HEK293 (cell line): ENCODE data around the gene PBX2.
A peak's percentile ranks its signal among the peaks of the same experiment; 100 is the strongest.

ENCODE experiments used
- EGR2 ChIP-seq: fragments of 450-650 bp; formaldehyde crosslinking; IDR thresholded peaks from 2 replicates; pipeline ENCODE4 v1.5.1; 2016; ENCODE audit warnings: low read depth, missing biosample characterization, missing genetic modification characterization
- GLIS1 ChIP-seq: fragments of 450-650 bp; formaldehyde crosslinking; IDR thresholded peaks from 2 replicates; pipeline ENCODE4 v1.5.1; 2016; ENCODE audit warnings: missing biosample characterization, missing genetic modification characterization
- KLF7 ChIP-seq: fragments of 450-650 bp; formaldehyde crosslinking; IDR thresholded peaks from 2 replicates; pipeline ENCODE4 v1.5.1; 2016; ENCODE audit warnings: missing biosample characterization, missing genetic modification characterization, borderline replicate concordance
- MEIS1 ChIP-seq: sonication (generic); formaldehyde crosslinking; IDR thresholded peaks from 2 replicates; pipeline ENCODE4 v1.8.1; 2022; ENCODE audit warnings: missing genetic modification reagents, mild to moderate bottlenecking, borderline replicate concordance
- MYNN ChIP-seq: fragments of 450-650 bp; formaldehyde crosslinking; IDR thresholded peaks from 2 replicates; pipeline ENCODE4 v1.5.1; 2016; ENCODE audit warnings: missing biosample characterization, missing genetic modification characterization, borderline replicate concordance
- OVOL3 ChIP-seq: fragments of 450-650 bp; formaldehyde crosslinking; IDR thresholded peaks from 2 replicates; pipeline ENCODE4 v1.5.1; 2016; ENCODE audit warnings: missing biosample characterization, missing genetic modification characterization
- PATZ1 ChIP-seq: fragments of 450-650 bp; formaldehyde crosslinking; IDR thresholded peaks from 2 replicates; pipeline ENCODE4 v1.5.1; 2016; ENCODE audit warnings: missing biosample characterization, missing genetic modification characterization
- PRDM10 ChIP-seq: fragments of 450-650 bp; formaldehyde crosslinking; IDR thresholded peaks from 2 replicates; pipeline ENCODE4 v1.5.1; 2016; ENCODE audit warnings: missing biosample characterization, missing genetic modification characterization
- PRDM2 ChIP-seq: fragments of 450-650 bp; formaldehyde crosslinking; IDR thresholded peaks from 2 replicates; pipeline ENCODE4 v1.5.1; 2016; ENCODE audit warnings: missing biosample characterization, missing genetic modification characterization, borderline replicate concordance
- SALL2 ChIP-seq: fragments of 450-650 bp; formaldehyde crosslinking; IDR thresholded peaks from 2 replicates; pipeline ENCODE4 v1.5.0; 2017; ENCODE audit warnings: missing biosample characterization, mild to moderate bottlenecking, missing genetic modification characterization, borderline replicate concordance
- SCRT1 ChIP-seq: fragments of 450-650 bp; formaldehyde crosslinking; IDR thresholded peaks from 2 replicates; pipeline ENCODE4 v1.5.1; 2016; ENCODE audit warnings: missing biosample characterization, missing genetic modification characterization, borderline replicate concordance
- ZBTB10 ChIP-seq: fragments of 450-650 bp; formaldehyde crosslinking; IDR thresholded peaks from 2 replicates; pipeline ENCODE4 v1.5.1; 2016; ENCODE audit warnings: missing biosample characterization, missing genetic modification characterization
- ZNF140 ChIP-seq: fragments of 450-650 bp; formaldehyde crosslinking; IDR thresholded peaks from 2 replicates; pipeline ENCODE4 v1.5.1; 2016; ENCODE audit warnings: missing biosample characterization, missing genetic modification characterization
- ZNF169 ChIP-seq: fragments of 450-650 bp; formaldehyde crosslinking; IDR thresholded peaks from 2 replicates; pipeline ENCODE4 v1.5.1; 2016; ENCODE audit warnings: missing biosample characterization, missing genetic modification characterization
- ZNF18 ChIP-seq: fragments of 450-650 bp; formaldehyde crosslinking; IDR thresholded peaks from 2 replicates; pipeline ENCODE4 v1.5.1; 2016; ENCODE audit warnings: missing biosample characterization, missing genetic modification characterization
- ZNF214 ChIP-seq: fragments of 450-650 bp; formaldehyde crosslinking; IDR thresholded peaks from 2 replicates; pipeline ENCODE4 v1.5.1; 2017; ENCODE audit warnings: missing biosample characterization, mild to moderate bottlenecking, missing genetic modification characterization, borderline replicate concordance
- ZNF311 ChIP-seq: fragments of 450-650 bp; formaldehyde crosslinking; IDR thresholded peaks from 2 replicates; pipeline ENCODE4 v1.5.1; 2017; ENCODE audit warnings: missing biosample characterization, missing genetic modification characterization, borderline replicate concordance
- ZNF324 ChIP-seq: fragments of 450-650 bp; formaldehyde crosslinking; IDR thresholded peaks from 2 replicates; pipeline ENCODE4 v1.5.1; 2016; ENCODE audit warnings: missing biosample characterization, missing genetic modification characterization
- ZNF404 ChIP-seq: fragments of 450-650 bp; formaldehyde crosslinking; IDR thresholded peaks from 2 replicates; pipeline ENCODE4 v1.5.1; 2017; ENCODE audit warnings: missing biosample characterization, missing genetic modification characterization
- ZNF488 ChIP-seq: fragments of 450-650 bp; formaldehyde crosslinking; IDR thresholded peaks from 2 replicates; pipeline ENCODE4 v1.5.1; 2016; ENCODE audit warnings: missing biosample characterization, missing genetic modification characterization
- ZNF768 ChIP-seq: fragments of 450-650 bp; formaldehyde crosslinking; IDR thresholded peaks from 2 replicates; pipeline ENCODE4 v1.5.1; 2018; ENCODE audit warnings: missing biosample characterization, mild to moderate bottlenecking, missing genetic modification characterization
- ZNF837 ChIP-seq: fragments of 450-650 bp; formaldehyde crosslinking; IDR thresholded peaks from 2 replicates; pipeline ENCODE4 v1.5.1; 2016; ENCODE audit warnings: missing biosample characterization, missing genetic modification characterization

The PBX2 gene

GRCh38 chr6:32168807-32169591 lies 21.0 kb downstream of the PBX2 start (continued):
- no peak for TF ChIP-seq ZNF488 (tag by site-specific recombination)
- TF ChIP-seq PRDM2 (tag by site-specific recombination): no peak
- TF ChIP-seq MYNN (tag by site-specific recombination): no peak
- no peak for TF ChIP-seq ZNF140 (tag by site-specific recombination)
- TF ChIP-seq ZNF768: no peak
- TF ChIP-seq PATZ1 (tag by site-specific recombination): peak; percentile 30; the same call in 1 of the 2 replicates
- TF ChIP-seq ZNF169 (tag by site-specific recombination): no peak
- TF ChIP-seq ZNF311 (tag by site-specific recombination): no peak
- TF ChIP-seq MEIS1 (CRISPR knock-in tag): no peak
- TF ChIP-seq ZNF837 (tag by site-specific recombination): no peak
- TF ChIP-seq EGR2: peak; percentile 59; the same call in 1 of the 2 replicates
- peak; percentile 92 for TF ChIP-seq PRDM10
- TF ChIP-seq ZNF214 (tag by site-specific recombination): no peak
- no peak for TF ChIP-seq SCRT1 (tag by site-specific recombination)
- TF ChIP-seq ZBTB10: no peak
- TF ChIP-seq ZNF324 (tag by site-specific recombination): no peak
- TF ChIP-seq KLF7: no peak
- no peak for TF ChIP-seq SALL2
- TF ChIP-seq ZNF404 (tag by site-specific recombination): no peak
- no peak for TF ChIP-seq OVOL3 (tag by site-specific recombination)
- TF ChIP-seq ZNF18 (tag by site-specific recombination): no peak
- peak; percentile 54 for TF ChIP-seq GLIS1
